Daoy (cell line): ENCODE results near the gene YWHAE. TPM values are rescaled to one million over a fixed set of nuclear protein-coding genes. Genes with fewer than 3 reads are reported as not detected.
"Not testable (repeated sequence)": the region's sequence is repeated elsewhere in the genome, so short reads cannot be mapped to it uniquely, and the experiment has no call there.

ENCODE experiments used
- DNase-seq: peaks from one replicate; pipeline ENCODE4 v3.0.0-alpha.2; 2015; ENCODE audit warnings: low read depth
- total RNA-seq: library from RNA; depleted of rRNA; stranded (reverse); fragments of >200 nt; shearing (Covaris generic); gene quantifications from 2 replicates; pipeline ENCODE4 v1.2.3, GENCODE V29; 2014

Gene YWHAE
- total RNA-seq, 1 experiment from 2014 or later: 772 TPM

- no peak for DNase-seq
Observed at GRCh38 chr17:1373707-1374237, 26.2 kb downstream of the YWHAE start.

GRCh38 chr17:1372618-1373017 lies 27.4 kb downstream of the YWHAE start:
- DNase-seq: no peak

- no peak for DNase-seq
Observed at GRCh38 chr17:1371893-1372590, 28.0 kb downstream of the YWHAE start.

GRCh38 chr17:1368588-1368987 lies 31.4 kb downstream of the YWHAE start:
- DNase-seq: no peak

GRCh38 chr17:1367351-1367745 lies 32.7 kb downstream of the YWHAE start:
- peak; percentile 21 for DNase-seq

- DNase-seq: no peak
Observed at GRCh38 chr17:1366234-1366633, 33.8 kb downstream of the YWHAE start.

- DNase-seq: peak; percentile 75
Observed at GRCh38 chr17:1365445-1366039, 34.5 kb downstream of the YWHAE start.

GRCh38 chr17:1362964-1363363 lies 37.1 kb downstream of the YWHAE start:
- DNase-seq: no peak

GRCh38 chr17:1362065-1362848 lies 37.8 kb downstream of the YWHAE start:
- no peak for DNase-seq

- DNase-seq: no peak
Observed at GRCh38 chr17:1360975-1361374, 39.0 kb downstream of the YWHAE start.

GRCh38 chr17:1360315-1360714 lies 39.7 kb downstream of the YWHAE start:
- peak; percentile 51 for DNase-seq

- DNase-seq: no peak
Observed at GRCh38 chr17:1354030-1354429, 46.0 kb downstream of the YWHAE start.

GRCh38 chr17:1352530-1352929 lies 47.5 kb downstream of the YWHAE start:
- not testable (repeated sequence) for DNase-seq

GRCh38 chr17:1351971-1352370 lies 48.1 kb downstream of the YWHAE start:
- DNase-seq: no peak

- DNase-seq: no peak
Observed at GRCh38 chr17:1351275-1351674, 48.7 kb downstream of the YWHAE start.

GRCh38 chr17:1347589-1348323 lies 52.3 kb downstream of the YWHAE start:
- DNase-seq: no peak

GRCh38 chr17:1344521-1344920 lies 55.5 kb downstream of the YWHAE start:
- no peak for DNase-seq

GRCh38 chr17:1343554-1343953 lies 56.5 kb downstream of the YWHAE start:
- no peak for DNase-seq

GRCh38 chr17:1340371-1340770 lies 59.7 kb downstream of the YWHAE start:
- no peak for DNase-seq

- DNase-seq: no peak
Observed at GRCh38 chr17:1331708-1332107, 68.3 kb downstream of the YWHAE start.

- no peak for DNase-seq
Observed at GRCh38 chr17:1329745-1330343, 70.2 kb downstream of the YWHAE start.

GRCh38 chr17:1328437-1328836 lies 71.6 kb downstream of the YWHAE start:
- DNase-seq: no peak
